ENCODE results near the gene MRPL28.
"Not testable (repeated sequence)": the region's sequence is repeated elsewhere in the genome, so short reads cannot be mapped to it uniquely, and the experiment has no call there.

MRPL28 gene

DNA sequence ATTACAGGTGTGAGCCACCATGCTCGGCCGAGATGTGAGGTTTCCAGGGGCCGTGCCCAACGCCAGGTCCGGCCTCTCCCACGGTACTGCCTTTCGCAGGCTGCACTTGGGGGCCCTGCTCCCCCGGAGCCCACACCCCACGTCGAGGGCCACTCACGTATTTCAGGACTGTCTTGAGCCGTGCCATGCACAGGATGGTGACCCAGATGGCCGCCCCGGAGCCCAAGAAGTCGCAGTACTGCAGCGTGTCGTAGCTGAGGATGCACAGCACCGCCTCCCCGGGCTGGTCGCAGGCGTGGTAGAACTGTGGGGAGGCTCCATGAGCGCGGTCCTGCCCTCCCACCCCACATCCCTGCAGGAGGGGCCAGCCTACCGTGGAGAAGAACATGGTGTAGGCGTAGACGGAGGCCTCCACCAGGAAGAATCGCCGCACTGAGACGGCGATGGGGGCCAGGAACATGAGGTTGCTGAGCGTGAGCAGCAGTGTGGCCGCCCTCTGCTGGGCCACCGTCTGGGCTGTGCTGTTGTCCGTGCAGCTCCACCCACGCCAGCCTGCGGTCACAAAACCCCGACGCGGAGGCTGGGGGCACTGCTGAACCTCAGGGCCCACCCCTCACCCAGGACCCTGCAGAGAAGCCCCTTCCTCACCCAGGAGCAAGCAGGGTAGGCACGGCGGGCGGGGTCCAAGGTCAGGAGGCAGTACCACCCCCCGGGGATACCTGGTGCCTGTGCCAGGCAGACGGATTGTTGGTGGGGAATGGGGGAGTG is 3.7 kb upstream of the MRPL28 start:
- DNase-seq (ENCODE audit: low read depth, low spot score): no peak

DNA sequence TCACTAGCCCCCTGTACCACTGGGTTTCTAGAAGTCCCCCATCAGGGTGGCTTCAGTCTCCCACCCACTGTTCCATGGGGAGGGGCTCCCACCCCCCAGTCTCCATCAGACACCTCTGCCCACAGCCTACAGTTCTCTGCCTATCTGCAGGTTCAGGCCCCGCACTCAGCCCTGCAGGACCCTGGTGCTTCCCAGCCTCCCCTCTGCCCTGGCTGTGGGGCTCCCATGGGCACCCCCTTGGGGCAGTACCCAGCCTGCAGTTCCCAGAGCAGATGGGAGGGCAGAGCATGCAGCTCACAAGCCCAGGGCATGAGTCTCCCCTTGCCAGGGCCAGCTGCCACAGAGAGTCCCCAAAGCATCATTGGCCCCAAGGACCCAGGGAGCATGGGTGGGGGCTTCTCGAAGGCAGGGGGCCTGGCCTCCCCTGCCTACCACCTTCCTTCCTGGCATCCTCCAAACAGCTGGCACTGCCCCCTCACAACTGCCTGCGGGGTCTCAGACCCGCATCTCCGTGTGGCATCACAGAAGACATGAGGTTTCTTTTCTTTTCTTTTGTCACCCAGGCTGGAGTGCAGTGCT is 2.8 kb upstream of the MRPL28 start:
- DNase-seq (ENCODE audit: low read depth, low spot score): no peak

DNA sequence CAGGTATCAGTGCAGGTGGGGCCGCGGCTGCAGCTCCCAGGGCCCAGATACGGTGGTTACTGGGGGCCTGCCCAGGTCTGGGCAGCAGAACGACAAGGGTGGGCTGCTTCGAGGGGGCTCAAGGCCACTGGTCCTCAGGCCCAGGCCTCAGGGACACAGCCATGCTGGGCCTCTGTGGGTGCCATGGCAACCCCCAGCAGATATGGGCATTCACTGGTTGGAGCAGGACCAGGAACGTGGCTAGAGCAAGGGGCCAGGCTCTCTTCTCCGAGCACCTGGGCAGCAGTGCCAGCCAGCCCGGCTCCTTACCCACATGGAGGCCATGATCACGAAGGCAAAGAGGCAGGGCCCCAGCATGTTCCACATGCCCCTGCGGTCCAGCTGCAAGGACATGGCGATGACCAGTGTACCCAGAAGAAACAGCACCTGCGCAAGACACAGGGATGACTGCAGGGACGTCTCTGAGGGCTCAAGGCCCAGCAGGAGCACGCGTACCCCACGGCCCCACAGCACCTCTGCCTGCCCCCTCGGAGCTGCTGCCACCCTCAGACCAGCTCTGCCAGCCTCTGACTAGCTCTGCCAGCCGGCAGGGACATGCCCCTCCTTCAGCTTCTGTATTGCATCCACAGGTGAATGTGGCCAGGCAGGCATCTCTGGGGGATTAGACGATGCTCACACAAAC is 2.1 kb upstream of the MRPL28 start:
- no peak for DNase-seq (ENCODE audit: low read depth, low spot score)

DNA sequence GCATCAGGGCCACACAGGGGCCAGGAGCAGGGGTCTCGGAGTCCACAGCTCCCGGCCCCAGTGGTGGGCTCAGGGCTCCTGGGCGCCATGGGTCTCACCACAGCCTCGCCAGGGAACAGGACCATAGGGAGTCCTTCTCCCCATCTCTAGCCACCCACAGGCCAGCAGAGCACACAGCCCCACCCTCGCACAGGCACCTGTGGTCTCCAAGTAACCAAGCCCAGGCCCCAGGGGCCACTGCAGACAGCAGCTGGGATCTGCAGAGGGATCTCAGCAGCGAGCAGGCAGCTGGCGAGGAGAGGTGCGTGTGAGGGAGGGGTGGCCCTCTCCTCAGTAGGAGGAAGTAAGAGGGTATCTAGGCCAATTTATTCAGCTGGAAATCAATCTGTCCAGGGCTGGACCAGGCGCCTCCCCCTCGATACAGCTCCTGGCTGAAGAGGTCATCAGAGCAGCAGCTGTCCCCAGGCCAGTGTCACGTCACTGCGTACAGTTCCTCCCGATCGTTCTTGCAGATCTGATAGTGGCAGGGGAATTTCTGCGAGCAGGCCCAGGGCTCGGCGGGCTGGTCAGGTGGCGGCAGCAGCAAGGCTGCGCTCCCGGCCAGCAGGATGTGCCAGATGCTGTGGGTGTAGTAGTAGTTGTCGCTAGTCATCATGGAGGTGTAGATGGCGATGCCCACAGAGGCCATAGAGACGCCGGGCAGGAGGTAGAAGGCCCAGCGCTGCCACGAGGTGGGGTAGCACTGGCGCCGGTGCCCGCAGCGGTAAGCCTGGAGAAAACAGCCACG is 1.4 kb upstream of the MRPL28 start:
- no peak for DNase-seq (ENCODE audit: low read depth, low spot score)

GRCh38 chr16:370979-371514 is 709 bp upstream of the MRPL28 start:
- DNase-seq (ENCODE audit: low read depth, low spot score): no peak

- DNase-seq (ENCODE audit: low read depth, low spot score): no peak
These were observed 387 bp downstream of the MRPL28 start for GRCh38 chr16:369866-370436.

DNA sequence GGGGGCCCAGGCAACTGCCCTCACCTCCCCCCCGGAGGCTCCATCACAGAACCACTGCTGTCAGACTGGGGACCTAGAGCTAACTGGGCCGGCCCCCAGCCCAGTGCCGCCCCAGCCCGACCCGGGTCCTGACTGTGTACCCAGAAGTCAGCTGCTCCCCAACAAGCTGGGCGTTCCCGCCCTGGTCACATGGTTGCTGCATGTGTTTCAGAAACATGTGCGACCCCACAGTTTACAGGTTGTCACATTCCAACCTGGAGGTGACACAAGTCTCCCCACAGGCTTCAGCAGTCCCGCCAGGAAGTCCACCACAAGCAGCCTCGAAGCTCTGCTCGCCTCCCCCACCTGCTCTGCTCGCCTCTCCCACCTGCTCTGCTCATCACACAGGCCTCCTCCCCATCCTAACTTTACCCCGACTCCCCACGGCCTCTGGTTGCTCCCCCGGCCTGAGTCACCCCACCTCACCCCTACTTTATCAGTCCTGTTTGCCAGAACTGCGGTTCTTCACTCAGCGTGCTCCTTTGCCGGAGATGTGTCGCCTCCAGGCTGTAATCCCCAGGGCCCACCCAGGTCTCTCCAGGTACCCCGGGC is 968 bp downstream of the MRPL28 start:
- DNase-seq (ENCODE audit: low read depth, low spot score): no peak

DNA sequence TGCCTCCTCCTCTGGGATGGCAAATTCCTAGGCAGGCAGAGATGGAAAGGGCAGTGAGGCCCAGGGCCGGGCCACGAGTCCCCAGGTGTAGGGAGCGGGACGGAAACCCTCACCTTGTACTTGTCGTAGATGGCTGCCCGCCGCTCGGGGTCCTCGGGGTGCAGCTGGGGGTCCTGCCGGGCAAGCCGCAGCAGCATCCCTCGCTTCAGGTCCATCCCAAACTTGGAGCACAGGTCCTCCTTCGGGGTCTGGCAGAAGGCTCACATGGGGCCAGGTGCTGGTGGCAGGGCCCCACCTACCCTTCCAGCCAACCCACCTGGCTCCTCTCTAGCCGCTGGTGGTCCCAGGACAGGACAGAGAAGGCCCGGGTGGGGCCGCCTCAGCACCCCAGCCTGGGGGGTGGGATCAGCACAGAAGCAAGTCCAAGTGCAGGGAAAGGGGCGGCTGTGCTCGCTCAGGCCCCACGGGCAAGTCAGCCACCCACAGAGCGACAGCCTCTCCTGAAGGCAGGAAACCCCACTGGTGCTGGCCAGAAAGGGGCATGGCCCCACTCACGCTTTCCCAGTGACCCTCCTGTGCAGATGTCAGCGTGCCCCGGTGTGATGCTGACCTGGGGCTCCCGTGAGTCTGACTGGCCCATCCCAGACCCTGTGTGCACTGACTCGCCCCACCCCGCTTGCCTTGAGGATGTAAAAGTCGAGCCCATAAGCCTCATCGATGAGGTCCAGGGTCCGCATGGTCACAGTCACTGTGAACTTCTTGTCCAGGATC is 1.8 kb downstream of the MRPL28 start:
- no peak for DNase-seq (ENCODE audit: low read depth, low spot score)

DNA sequence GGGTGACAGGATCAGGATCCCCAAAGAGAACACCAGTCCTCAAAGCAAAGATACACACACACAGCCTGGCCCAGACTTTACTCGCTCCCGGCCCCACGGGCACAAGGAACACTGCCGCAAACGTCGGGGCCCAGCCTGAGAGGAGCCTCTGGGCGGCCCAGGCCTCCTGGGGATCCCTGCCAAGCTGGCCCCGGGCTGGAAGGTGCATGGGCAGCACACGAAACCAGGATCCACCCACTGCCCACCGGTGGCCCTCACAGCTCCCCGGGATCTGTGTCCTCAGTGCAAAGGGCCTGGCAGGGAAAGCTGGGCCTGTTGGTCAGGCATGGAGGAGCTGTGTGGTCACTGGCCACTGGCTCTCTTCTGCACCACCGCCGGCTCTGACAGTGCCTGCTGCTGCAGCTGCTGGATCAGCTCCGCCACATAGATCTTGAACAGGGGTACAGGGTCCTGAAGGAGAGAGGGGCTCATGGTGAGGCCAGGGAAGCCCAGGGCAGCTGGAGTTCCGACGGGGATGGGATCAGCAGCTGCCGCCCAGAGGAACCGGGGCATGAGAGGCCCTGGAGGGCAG is 2.9 kb downstream of the MRPL28 start:
- no peak for DNase-seq (ENCODE audit: low read depth, low spot score)

DNA sequence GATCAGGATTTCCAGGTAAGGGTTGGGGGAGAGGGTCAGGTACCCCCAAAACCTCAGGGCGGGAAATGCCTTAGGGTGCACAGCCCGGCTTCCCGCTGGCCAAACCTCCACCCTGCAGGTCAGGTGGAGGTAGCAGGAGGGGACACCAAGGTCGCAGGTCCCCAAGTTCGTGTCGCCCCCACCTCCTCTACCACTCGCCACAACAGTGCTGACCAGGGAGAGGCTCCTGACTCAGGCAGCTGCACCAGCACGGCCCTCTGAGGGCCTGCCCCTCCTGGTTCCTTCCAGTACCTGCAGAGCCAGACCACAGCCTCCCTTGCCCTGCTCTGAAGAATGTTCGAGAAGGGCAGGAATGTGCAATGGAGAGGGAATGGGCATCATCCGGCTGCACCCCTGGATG is 3.9 kb downstream of the MRPL28 start:
- DNase-seq (ENCODE audit: low read depth, low spot score): no peak

GRCh38 chr16:364595-365491 is 5.5 kb downstream of the MRPL28 start:
- no peak for DNase-seq (ENCODE audit: low read depth, low spot score)

- no peak for DNase-seq (ENCODE audit: low read depth, low spot score)
These were observed 6.4 kb downstream of the MRPL28 start for GRCh38 chr16:363766-364490.

DNA sequence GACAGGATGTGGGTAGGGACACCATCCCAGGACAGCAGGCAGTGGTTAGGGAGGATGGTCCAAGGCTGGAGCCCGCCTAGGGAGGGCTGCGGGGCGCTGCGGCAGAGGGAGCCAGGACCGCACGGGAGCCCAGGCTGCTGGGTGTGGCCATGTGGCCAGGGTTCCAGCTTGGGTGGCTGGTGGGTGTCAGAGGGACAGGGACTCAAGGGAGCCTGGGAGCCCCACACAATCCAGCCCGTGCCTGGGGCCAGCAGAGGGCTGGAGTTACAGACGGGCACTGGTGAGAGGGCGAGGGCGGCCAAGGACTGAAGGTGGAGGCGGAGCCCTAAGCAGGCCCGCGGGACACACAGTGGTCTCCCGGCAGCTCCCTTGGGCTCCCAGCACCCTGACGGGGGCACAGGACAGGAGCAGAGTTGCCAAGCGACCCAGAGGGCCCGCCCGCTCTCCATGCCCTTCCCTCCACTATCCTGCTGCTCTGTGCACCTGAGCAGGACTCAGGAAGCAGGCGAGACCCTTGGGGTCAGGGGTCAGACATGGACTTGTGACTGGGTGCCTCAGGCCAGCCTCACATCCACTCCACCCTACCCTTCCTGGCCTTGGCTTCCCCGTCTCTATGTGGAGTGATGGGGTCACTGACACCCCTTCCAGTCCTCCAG is 7.1 kb downstream of the MRPL28 start:
- no peak for DNase-seq (ENCODE audit: low read depth, low spot score)

GRCh38 chr16:362702-362999 is 7.7 kb downstream of the MRPL28 start:
- DNase-seq (ENCODE audit: low read depth, low spot score): not testable (repeated sequence)

GRCh38 chr16:361872-362701 is 8.3 kb downstream of the MRPL28 start:
- peak; percentile 36 for DNase-seq (ENCODE audit: low read depth, low spot score)

- DNase-seq (ENCODE audit: low read depth, low spot score): no peak
These were observed 8.9 kb downstream of the MRPL28 start for GRCh38 chr16:361341-361871.

Measured in activated naive CD8-positive, alpha-beta T cell treated with anti-CD3 and anti-CD28 coated beads, Interleukin-2, amount 50 U/mL, for 16 hours (primary cell).